Epidermal melanocyte (primary cell): ENCODE data around the gene RBBP8NL.
A peak's percentile ranks its signal among the peaks of the same experiment; 100 is the strongest.

Source experiments
- DNase-seq: peaks from one replicate; pipeline ENCODE4 v3.0.0; 2011; ENCODE audit warnings: low spot score; ENCODE audit not compliant: insufficient read length

Gene RBBP8NL

GRCh38 chr20:62408640-62409039, 18.7 kb downstream of the RBBP8NL start:
- DNase-seq: no peak

GRCh38 chr20:62408055-62408454, 19.3 kb downstream of the RBBP8NL start:
- no peak for DNase-seq

GRCh38 chr20:62407221-62407992, 19.9 kb downstream of the RBBP8NL start, which contains the start of gene CABLES2:
Gene CABLES2 (minus strand): TSS chr20:62407285. CDS start chr20:62407276, 9 bp downstream.
- peak; percentile 95 for DNase-seq

DNA sequence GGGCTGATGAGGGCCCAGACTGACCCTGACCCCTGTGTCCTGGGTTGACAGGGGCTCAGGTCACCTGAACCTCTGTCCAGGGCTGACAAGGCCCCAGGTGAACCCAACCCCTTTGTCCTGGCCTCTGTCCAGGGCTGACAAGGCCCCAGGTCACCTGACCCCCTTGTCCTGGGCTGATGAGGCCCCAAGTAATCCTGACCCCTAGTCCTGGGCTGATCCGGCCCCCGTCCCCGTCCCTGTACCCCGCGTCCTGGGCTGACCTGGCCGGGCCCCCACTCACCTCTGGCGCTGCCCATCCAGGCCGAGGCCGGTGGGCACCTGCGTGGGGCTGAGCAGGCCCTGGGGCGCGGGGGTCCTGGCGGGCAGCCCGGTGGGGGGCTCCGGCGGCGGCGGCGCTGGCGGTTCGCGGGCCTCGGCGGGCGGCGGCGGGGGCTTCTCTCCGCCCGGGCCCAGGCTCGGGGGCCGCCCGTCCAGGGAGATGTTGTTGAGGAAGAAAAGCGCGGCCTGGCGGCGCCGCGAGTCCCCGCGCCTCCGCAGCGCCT, 20.6 kb downstream of the RBBP8NL start:
- DNase-seq: no peak

DNA sequence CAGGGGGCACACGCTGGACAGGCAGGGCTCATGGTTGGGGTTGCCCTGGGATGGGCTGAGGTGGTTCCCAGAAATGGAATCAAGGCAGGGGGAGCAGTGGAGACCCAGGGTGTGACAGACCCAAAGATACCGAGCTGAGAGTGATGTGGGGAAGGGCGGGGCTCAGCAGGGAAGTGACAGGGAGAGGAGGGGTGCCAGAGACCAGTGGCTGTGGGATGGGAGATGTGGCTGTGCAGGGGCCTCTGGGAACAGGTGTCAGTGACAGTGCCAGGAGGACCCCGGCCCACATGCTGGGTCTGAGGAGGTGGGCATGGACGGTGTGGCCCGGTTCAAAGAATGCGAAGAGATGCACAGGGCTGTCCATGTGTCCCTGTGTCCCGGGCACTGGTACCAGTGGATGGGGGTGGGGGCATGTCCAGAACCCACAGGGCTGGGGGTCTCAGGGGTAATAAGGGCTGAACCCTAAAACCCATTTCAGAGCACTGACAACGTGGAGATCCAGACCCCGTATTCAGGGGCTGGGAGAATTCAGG, 21.3 kb downstream of the RBBP8NL start:
- DNase-seq: no peak

DNA sequence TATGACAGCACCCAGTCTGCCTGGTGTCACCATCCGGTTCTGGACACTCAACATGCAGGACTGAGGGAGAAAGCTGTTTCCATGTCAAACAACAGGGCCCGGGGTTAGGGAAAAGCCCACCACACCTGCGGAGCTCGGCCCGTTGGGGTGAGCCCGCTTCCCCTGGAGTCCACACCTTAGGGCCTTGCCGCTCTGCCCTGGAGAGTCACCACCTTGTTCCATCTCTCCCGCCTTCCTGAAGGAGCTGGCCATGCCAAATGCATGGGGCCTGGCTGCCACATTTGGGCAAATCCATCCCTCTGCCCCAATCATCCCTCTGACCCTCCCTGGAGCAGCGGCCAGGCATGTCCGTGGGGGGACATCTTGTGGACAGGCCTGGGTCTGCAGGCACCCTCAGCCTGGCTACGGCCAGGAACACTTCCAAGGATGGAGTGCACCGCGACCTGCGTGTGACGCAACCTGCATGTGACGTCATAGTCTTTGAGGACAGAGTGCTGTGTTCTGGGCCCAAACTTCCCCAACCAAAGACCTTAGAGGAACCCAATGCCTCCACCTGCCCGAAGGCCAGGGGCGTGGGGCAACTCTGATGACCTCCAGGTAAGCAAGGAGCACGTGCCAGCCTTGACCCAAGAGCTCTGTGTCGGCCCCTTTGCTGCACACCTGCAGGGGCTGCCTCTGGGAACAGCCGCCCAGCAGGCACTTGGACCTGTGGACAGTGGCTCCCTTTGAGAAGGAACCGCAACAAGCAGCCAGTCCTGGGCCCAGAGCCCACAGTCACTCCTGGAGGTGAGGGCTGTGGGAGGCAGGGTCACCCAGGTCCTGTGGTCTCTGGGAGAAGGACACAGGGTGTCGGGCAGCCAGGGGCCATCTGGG, 22.0 kb downstream of the RBBP8NL start:
- no peak for DNase-seq

DNA sequence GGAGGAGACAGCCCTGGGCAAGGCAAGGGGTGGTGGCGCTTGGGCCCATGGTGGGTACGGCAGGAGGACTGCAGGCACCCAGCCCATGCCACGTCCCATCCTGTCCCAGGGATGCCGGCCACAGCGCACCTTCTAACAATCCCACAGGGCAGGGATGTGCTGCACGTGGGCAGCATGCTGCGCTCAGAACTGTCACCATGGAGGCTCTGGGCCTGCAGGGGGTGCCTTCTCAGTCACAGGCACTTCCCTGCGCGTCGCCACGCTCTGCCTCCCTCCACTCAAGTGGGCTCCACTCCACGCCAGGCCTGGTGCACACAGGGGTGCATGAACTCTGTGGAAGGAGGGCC, 22.6 kb downstream of the RBBP8NL start:
- DNase-seq: no peak

DNA sequence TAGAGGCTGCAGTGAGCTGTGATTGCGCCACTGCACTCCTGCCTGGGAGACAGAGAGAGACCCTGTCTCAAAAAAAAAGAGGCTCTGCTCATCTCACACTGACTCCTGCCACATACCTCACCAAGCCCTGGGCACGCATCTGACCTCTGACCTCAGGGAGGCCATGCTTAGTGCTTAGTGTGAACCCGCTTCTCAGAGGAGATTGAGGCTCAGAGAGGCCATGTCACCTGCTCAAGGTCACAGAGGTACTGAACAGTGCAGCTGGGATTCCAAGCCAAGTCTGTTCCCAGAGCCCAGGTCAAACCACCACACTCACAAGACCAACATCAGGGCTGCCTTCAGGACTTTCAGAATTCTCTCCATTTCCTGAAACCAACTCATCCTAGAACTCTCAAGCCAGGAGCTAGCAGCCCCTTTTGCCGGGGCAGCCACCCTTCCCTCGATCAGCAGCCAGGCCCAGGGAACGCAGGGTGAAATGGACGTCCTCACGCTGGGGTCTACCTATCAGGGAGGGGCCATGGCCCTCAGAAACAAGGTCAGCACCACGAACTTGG, 23.1 kb downstream of the RBBP8NL start:
- DNase-seq: no peak

DNA sequence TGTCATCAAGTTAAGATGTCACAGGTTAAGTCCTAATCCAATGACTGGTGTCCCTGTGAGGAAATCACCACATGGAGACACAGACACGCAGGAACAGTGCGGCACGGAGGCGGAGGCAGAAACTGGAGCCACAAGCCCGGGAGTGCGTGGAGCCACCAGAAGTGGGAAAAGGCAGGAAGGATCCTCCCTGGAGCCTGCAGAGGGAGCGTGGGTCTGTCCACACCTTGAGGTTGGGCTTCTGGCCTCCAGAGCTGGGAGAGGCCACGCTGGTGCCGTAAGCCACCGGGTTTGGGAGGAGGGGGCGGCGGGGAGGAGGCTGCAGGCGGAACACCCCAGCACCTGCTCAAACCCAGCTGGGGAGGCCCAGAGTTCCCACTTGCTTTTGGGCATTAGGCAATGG, 24.0 kb downstream of the RBBP8NL start:
- no peak for DNase-seq

DNA sequence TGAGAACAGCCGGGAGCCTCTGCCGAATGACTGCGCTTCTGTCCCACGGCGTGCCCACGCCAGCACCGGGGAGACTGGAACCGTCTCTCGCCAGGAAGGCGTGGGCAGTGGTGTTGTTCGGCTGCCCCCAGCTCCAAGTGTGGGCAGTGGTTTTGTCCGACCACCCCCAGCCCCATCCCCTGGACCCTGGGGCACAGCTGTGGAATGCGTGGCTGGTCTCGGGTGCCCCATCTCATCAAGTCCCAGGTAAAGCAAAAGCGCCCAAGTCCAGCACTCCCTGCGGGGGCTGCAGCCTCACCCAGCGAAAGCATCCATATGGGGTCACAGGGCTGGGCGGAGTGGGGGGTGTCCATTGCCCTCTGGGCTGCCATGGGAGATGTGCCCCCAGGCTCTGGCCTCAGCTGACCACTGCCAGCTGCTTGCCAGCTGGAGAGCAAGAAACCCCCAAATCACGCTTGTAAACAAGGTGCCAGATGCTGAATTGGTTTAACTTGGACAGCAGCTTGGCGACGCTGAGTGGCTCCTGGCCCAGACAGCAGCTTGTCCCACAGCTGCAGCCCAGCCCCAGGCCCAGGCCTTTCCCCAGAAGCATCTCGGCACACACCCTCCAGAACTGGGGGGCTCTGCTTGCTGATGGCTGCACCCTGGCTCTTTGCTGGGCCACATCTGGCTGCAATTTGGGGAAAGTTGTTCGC, 24.7 kb downstream of the RBBP8NL start:
- no peak for DNase-seq

DNA sequence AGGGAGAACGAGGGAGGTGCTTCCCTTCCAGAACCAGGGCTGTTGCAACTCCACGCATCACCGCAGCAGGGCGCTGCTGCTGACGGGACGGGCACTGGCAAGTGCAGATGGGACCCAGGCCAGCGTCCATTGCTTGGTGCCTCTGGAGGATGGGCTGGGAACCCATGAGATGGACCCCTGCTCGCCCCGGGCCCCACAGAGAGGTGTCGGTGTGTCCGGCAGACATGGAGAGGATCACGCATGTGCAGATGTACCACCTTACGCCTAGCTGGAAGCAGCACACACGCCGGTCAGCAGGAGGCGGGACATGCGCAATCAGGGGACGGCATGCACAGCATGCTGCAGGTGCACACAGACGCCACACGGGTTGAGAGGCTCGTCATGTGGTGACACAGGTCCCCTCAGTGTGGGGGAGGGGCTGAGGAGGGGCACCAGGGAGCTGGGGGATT, 26.0 kb downstream of the RBBP8NL start:
- no peak for DNase-seq

GRCh38 chr20:62400541-62400940, 26.8 kb downstream of the RBBP8NL start:
- no peak for DNase-seq

- DNase-seq: no peak
Measured at GRCh38 chr20:62400021-62400420, 27.3 kb downstream of the RBBP8NL start.

GRCh38 chr20:62398120-62398821, 29.1 kb downstream of the RBBP8NL start:
- DNase-seq: no peak

- DNase-seq: no peak
Measured at GRCh38 chr20:62396367-62397239, 30.7 kb downstream of the RBBP8NL start.

DNA sequence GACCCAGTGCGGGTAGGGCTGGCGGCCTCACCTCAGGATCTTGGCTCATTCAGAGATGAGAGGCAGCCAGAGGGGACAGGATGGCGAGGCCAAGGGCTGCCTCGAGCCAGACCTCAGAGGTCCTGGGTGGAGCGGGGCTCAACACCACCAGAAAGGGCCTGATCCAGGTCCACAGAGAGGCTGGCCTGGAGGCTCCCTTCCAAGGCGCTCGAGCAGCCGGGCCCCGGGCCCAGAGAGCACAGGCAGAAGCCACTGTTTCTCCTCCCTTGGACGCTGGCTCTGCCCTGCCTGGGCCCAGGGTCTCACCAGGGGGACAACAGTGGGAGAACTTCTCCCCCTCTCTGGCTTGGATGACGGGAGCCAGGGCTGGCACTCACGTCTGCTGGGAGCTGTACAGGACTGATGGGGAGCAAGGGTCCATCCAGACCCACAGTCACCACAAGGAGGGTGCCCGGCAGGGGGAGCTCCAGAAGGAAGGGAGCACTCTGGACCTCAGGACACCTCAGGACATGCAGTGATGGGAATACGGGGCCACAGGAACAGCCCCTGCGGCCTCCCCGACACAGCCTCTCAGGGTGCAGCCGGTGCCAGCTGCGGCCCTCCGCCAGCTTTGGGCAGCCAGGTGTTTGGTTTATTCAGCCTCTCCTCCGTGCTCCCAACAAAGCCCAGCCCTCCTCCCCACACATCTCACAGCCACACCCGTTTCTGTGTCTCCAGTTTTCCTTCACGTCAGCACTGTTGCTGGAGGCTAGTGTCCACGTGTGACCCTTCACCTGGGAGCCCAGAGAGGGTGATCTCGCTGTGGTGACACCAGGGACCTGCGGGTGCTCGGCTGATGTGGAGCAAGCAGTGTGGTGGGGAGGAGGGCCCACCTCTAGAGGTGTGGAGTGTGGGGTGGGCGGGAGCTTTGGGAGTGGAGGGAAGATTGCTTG, 31.8 kb downstream of the RBBP8NL start:
- DNase-seq: no peak

DNA sequence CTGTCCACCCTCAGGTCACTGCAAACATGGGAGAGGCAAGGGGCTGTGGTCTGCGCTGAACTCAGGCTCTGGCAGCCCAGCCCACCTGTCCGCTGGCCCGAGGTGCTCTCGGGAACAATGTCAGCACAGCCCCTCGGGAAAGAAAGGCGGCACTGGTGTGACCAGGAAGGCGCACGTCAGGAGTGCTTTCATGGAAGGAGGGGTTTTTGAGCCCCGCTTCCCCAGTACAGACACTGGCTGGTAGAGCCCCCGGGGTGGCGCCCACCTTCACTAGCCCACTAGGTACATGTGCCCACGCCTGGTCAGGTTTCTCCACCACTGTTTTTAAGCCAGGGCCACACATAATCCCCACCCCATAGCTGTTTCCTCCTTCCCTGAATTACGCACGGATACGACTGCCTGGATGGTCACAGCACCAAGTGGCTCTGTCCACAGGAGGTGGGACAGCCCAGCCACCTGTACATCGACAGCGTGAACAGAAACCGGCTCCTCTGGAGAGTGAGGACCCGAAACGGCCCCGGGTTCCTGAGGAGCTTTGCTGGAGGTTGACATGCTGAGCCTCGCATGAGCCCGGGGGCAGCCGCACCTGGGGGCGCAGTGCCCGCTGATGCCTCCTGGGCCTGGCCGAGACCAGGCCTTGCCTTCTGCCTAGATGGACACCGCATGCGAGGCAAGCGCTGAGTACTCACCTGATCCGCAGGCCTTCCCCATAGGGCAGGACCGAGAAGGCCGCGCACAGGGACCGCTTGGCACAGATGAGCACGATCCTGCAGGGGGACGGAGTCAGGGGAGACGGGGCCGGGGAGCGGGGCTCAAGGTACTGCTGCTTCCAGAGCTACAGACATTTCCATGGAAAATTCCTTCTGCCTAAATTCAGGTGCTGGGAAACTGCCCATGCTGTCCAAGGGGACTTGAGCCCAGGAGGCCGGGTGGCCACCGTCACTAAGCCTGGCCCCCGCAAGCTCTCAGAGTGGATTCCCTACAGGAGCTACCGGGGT, 32.8 kb downstream of the RBBP8NL start:
- DNase-seq: no peak
